Femur (tissue), 1 donor: ENCODE data around the gene B4GALNT3.

Experiments used
- DNase-seq: peaks from one replicate; pipeline ENCODE4 v3.0.0-alpha.2; 2017

Gene B4GALNT3

GRCh38 chr12:601976-602699, 142.4 kb downstream of the B4GALNT3 start:
- DNase-seq, result no peak

GRCh38 chr12:602700-603068, 142.9 kb downstream of the B4GALNT3 start:
- DNase-seq, result no peak

- DNase-seq, result no peak
Observed at GRCh38 chr12:604956-605355, 145.2 kb downstream of the B4GALNT3 start.

DNA sequence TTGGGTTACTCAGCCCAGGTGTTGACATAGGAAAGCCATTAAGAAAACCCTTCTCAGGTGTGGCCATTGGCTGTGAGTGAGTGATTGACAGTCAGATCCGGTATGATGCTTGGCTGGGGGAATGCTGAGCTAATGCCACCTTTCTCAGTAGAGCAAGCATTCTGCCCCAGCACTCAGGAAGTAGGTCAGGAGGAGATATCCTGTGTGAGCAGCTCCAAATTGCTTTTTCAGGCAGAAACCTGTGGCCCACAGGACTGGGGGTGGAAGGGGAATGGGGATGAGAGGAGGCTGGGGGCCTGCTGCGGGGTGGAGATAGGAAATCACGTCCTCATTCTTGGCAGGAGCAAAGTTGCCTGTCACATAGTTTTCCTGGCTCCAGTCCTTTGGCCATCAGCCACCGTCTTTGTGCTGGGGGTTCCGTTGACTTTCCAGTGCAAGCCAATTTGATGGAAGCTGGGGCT, 147.8 kb downstream of the B4GALNT3 start:
- DNase-seq, result peak; percentile 65

DNA sequence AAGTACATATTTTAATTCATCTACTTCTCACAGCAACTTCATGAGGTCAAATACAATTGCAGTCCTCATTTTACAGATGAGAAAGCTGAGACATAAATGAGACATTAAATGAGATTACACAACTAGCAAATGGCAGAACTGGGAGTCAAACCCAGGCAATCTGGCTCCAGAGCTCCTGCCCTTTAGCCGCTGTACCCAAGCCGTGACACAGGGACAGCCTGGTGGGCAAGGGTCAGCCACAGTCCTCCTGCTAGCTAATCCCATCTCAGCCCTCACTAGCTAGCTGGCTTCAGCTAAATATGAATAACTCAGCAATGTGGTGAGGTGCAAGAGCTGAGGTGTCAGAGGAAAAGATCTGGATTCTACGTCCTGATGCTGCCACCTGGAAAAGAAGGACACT, 148.7 kb downstream of the B4GALNT3 start:
- DNase-seq, result no peak

DNA sequence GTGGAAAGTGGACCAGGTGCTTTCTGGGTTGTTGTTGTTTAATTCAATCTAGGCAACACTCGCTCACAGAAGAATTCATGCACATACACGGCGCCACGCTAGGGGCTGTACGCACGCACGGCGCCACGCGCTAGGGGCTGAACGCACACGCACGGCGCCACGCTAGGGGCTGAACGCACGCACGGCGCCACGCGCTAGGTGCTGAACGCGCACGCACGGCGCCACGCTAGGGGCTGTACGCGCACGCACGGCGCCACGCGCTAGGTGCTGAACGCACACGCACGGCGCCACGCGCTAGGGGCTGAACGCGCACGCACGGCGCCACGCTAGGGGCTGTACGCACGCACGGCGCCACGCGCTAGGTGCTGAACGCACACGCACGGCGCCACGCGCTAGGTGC, 149.2 kb downstream of the B4GALNT3 start:
- DNase-seq, result no peak

GRCh38 chr12:611721-612120, 152.0 kb downstream of the B4GALNT3 start:
- no peak for DNase-seq

GRCh38 chr12:612293-612692, 152.6 kb downstream of the B4GALNT3 start:
- DNase-seq, result no peak

GRCh38 chr12:612886-613285, 153.1 kb downstream of the B4GALNT3 start:
- DNase-seq, result no peak
